Spinal cord (tissue), 10 donors: ENCODE data around the gene MTHFSD. TPM values are rescaled to one million over a fixed set of nuclear protein-coding genes. Genes with fewer than 3 reads are reported as not detected.

ENCODE experiments used
- DNase-seq, 6 donors: peaks; one replicate each; pipeline versions ENCODE4 v3.0.0 to v3.0.0-alpha.2; 2013 to 2015; ENCODE audit warnings: low spot score in 6 of 6, low read depth in 4 of 6
- H3K27ac ChIP-seq: one replicate; pipeline ENCODE4 v1.5.1; 2013; ENCODE audit warnings: low read depth, low read length, control low read depth
- H3K27me3 ChIP-seq: one replicate; pipeline ENCODE4 v1.6.1; 2013; ENCODE audit warnings: low read length; ENCODE audit not compliant: control insufficient read depth, insufficient read depth
- H3K36me3 ChIP-seq: one replicate; pipeline ENCODE4 v1.6.1; 2013; ENCODE audit warnings: low read length; ENCODE audit not compliant: control insufficient read depth, insufficient read depth
- H3K4me1 ChIP-seq: one replicate; pipeline ENCODE4 v1.6.1; 2013; ENCODE audit warnings: low read length; ENCODE audit not compliant: control insufficient read depth, insufficient read depth
- H3K4me3 ChIP-seq: one replicate; pipeline ENCODE4 v1.5.1; 2013; ENCODE audit warnings: low read depth, low read length, control low read depth
- H3K9me3 ChIP-seq: one replicate; pipeline ENCODE4 v1.6.1; 2013; ENCODE audit warnings: low read length; ENCODE audit not compliant: control insufficient read depth, insufficient read depth
- WGBS: methylation state at CpG from one replicate; pipeline ENCODE4 v1.1.5; 2013; ENCODE audit warnings: missing lambda C conversion rate; ENCODE audit not compliant: insufficient coverage; 5-methylcytosine and 5-hydroxymethylcytosine counted together
- polyA plus RNA-seq, 2 donors: library from polyadenylated mRNA; unstranded; fragments of 120-200 nt; gene quantifications; one replicate each; pipeline ENCODE4 v1.2.1, GENCODE V29; 2013; ENCODE audit not compliant: insufficient read length in 2 of 2
- total RNA-seq, 2 donors: library from RNA; depleted of rRNA in 1 of 2; stranded (reverse); fragments of 120-200 nt in 1 of 2; fragments of >200 nt in 1 of 2; gene quantifications; one replicate each; pipeline versions ENCODE4 v1.2.3 to v1.2.4, GENCODE V29; 2013 to 2014
- donor health status: healthy.

Gene MTHFSD
- total and polyA plus RNA-seq, 4 donors: 16.2 to 20.6 (median 19.5) TPM

DNA sequence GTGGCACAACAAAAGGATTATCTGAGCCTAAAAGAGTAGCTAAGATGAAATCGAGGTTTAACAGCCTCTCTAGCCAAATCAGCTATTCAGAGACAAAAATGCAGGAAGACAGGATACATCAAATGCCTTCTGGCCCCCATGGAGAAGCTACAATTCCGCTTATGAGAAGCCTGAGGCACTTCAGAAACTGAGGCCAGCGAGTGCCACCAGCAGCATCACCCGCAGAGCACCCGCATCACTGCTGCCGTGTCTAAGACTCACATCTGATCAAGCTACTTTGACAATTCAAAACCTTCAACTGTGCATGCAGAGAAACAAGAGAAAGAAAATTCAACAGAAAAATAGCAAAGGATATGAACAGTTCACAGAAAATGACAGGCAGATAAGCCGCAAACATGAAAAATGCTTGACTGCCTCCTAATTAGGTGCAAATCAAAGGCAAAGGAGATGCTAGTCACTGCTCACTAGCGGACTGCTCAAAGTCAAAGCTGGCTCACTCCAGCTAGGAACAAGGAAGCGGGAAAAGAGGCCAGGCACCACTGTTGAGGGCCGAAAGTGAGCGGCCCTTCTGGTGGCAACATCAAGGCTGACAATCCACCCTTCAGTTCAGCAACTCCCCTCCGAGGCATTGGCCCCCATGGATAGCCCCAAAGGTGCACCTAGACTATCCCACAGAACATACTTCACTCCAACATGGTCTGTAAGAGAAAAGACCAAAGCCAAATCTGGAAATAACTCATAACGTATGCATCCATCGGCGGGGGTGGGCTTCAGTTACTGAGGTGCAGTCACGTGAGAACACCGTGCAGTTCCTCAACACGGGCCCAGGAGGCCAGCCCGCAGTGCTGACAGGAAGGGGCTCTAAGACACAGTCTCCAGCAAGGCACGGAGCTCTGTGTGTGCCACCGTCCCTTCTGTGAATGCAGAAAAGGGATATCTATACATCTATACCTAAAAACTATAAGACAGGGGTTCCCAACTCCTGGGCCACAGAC is 12.0 kb downstream of the MTHFSD start:
- Histone ChIP-seq H3K27ac (no peak overlapping the region), H3K4me3 (no peak overlapping the region), H3K4me1 (peaks cover 2% of the 10 kb centered on the region), H3K9me3 (no peaks in the 10 kb centered on the region), H3K36me3 (peaks cover 56% of the 10 kb centered on the region), H3K27me3 (no peaks in the 10 kb centered on the region)
- 89% methylated on average over 17 of the region's 21 CpGs for WGBS
- DNase-seq: no peak

DNA sequence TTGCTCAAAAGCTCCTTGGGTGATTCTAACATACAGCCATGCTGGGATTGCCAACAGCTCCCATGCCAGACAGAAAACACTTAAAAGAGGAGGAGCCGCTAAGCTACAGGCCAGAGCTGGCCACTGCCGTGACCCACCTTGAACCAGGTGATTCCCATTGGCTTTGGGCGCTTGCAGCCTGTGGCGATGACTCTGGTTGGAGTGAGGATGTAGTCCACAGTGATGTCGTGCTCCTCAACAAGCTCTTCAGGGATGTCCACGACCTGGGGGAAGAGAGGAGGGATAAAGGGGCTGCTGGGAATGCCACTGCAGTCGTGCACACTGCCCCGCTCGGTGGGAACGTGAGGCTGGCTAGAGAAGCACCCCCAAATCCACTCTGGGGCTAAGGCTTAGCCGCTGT is 13.5 kb downstream of the MTHFSD start:
- no peak for DNase-seq
- 97% methylated on average over 11 of the region's 11 CpGs for WGBS
- no peak overlapping the region for H3K4me3 ChIP-seq
- H3K4me1 ChIP-seq: peaks cover 6% of the 10 kb centered on the region
- no peak overlapping the region for H3K27ac ChIP-seq
- no peaks in the 10 kb centered on the region for H3K9me3 ChIP-seq
- no peaks in the 10 kb centered on the region for H3K27me3 ChIP-seq
- peaks cover 55% of the 10 kb centered on the region for H3K36me3 ChIP-seq

DNA sequence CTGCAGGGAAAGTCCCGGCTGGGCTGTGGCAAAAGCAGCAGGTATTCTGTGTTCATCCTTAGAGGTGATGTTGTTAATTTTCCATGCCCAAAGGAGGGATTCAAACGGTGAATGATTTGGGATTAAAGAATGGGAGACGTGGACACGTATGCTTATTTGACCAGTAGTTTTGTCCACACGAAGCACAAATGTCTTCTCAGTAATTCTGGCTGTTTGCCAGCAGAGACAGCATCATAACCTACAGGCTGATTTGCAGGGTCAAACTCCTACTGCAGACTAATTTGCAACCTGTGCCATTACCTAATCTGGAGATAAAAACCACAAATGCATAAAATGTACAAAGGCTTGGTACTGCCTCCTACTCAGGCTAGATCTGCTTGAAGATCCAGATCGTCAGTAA is 14.1 kb downstream of the MTHFSD start:
- peaks cover 60% of the 10 kb centered on the region for H3K36me3 ChIP-seq
- no peaks in the 10 kb centered on the region for H3K27me3 ChIP-seq
- H3K9me3 ChIP-seq: no peaks in the 10 kb centered on the region
- WGBS: 87% methylated on average over 5 of the region's 6 CpGs
- DNase-seq: no peak
- H3K4me1 ChIP-seq: peaks cover 6% of the 10 kb centered on the region
- no peak overlapping the region for H3K27ac ChIP-seq
- H3K4me3 ChIP-seq: no peak overlapping the region

DNA sequence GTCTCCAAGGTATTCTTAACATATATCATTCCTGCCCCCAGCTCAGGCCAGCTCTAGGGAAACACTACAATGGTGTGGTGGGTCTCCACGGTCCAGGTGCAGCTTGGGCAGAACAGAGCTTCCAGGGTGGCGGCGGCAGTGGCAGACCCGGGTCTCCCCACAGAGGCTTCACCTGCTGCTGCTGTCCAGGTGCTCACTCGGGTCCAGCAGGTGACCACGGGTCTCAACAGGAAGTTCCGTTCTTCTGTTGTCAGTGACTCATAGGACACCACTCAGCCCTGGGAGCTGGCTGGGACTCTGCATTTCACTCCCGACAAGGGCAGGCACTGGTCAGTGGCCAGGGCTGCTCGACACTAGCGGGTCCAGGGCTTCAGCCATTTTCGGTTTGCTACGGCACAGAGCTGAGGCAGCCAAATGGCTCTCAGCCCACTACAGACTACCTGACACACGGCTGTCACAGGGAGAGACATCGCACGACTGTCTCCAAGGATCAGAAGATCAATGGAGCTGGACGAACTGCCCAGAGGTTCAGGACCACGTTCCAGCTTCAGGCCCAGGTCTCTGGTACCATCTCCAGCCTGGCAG is 16.7 kb downstream of the MTHFSD start:
- H3K9me3 ChIP-seq: no peaks in the 10 kb centered on the region
- H3K27ac ChIP-seq: no peak overlapping the region
- WGBS: 96% methylated on average over 17 of the region's 17 CpGs
- no peaks in the 10 kb centered on the region for H3K27me3 ChIP-seq
- peaks cover 56% of the 10 kb centered on the region for H3K36me3 ChIP-seq
- H3K4me3 ChIP-seq: no peak overlapping the region
- H3K4me1 ChIP-seq: peaks cover 11% of the 10 kb centered on the region
- DNase-seq: no peak

DNA sequence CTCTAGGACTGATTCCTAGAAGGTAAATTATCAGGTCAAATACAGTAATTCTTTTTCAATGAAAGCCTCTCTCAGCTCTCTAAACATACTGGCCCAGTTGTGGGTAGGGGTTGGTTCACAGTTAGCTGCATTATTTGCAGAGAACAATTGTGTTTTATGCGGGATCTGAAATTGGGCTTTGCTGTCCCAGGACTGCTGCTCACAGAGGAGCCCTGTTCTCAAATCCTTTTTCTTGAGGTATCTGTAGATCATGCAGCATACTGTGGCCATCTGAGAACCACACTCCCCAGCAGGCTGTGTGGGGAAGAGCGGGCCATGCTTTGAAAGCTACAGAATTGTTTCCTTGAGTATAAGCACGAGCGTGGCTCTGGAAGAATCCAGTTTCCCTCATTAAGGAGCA is 17.5 kb downstream of the MTHFSD start:
- peaks cover 54% of the 10 kb centered on the region for H3K36me3 ChIP-seq
- H3K4me3 ChIP-seq: no peak overlapping the region
- H3K27ac ChIP-seq: no peak overlapping the region
- DNase-seq: no peak
- WGBS: 89% methylated on average over 4 of the region's 4 CpGs
- H3K9me3 ChIP-seq: no peaks in the 10 kb centered on the region
- H3K27me3 ChIP-seq: no peaks in the 10 kb centered on the region
- peaks cover 11% of the 10 kb centered on the region for H3K4me1 ChIP-seq

DNA sequence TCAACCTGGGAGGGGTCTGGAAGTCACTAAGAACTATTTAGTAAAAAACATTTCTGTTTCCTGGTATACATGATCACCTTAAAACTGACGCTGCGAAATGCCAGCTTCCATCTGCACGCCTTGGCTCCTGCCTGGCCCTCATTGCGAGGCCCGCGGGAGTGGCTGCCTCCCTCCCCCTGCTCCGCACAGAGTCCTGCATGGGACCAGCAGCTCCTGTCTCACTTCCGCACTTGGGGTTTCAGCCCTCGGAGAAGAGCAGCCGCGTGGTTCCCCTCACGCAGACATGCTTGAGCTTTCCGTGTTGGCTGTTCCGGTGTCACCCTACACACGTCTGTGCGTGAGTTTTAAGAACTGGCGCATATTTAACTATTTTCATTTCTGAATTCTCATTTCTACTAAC is 18.4 kb downstream of the MTHFSD start:
- no peak overlapping the region for H3K4me3 ChIP-seq
- H3K27ac ChIP-seq: no peak overlapping the region
- no peaks in the 10 kb centered on the region for H3K9me3 ChIP-seq
- DNase-seq: no peak
- no peaks in the 10 kb centered on the region for H3K27me3 ChIP-seq
- peaks cover 57% of the 10 kb centered on the region for H3K36me3 ChIP-seq
- peaks cover 15% of the 10 kb centered on the region for H3K4me1 ChIP-seq
- 98% methylated on average over 17 of the region's 17 CpGs for WGBS

DNA sequence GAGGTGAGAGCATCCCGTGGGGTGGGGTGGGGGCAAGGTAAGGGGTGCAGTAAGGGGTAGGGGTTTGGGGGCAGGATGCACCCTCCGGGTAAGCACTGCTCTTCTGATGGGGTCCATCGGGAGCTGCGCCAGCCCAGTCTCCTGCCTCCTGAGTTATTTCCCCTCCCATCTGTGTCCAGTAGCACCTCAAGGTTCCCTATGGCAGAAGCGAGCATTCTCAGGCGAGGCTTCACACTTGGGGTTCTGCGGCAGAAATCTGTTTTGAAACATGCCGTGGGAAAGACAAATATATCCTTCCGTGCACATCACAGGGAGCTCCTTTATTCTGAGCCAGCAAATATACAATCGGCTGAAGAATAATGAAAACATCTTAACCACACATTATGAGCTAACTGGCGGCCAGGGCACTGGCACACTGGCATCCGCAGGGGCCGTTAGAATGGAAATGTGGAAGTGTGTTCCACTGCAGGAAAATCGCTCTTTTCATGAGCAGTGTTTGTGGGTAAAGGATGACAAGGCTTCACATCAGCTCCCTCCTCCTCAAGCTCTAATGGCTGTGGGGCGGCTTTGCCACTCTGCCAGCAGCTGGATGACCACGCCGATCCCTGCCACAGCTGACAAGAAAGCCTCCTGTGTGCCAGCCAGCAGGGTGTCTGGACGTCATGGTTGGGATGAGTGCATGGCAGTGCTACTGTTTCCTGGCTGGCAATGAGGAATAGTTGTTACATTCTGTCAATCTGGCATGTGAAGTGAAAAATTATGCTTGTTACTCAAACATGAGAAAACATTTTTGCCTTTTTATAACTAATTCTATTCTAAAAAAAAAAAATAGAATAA is 20.0 kb downstream of the MTHFSD start:
- DNase-seq: peak in 2 of 6 donors; percentile 25 to 75
- no peaks in the 10 kb centered on the region for H3K9me3 ChIP-seq
- peaks cover 31% of the 10 kb centered on the region for H3K4me1 ChIP-seq
- H3K27me3 ChIP-seq: no peaks in the 10 kb centered on the region
- no peak overlapping the region for H3K27ac ChIP-seq
- peaks cover 53% of the 10 kb centered on the region for H3K36me3 ChIP-seq
- 66% methylated on average over 12 of the region's 18 CpGs for WGBS
- no peak overlapping the region for H3K4me3 ChIP-seq

DNA sequence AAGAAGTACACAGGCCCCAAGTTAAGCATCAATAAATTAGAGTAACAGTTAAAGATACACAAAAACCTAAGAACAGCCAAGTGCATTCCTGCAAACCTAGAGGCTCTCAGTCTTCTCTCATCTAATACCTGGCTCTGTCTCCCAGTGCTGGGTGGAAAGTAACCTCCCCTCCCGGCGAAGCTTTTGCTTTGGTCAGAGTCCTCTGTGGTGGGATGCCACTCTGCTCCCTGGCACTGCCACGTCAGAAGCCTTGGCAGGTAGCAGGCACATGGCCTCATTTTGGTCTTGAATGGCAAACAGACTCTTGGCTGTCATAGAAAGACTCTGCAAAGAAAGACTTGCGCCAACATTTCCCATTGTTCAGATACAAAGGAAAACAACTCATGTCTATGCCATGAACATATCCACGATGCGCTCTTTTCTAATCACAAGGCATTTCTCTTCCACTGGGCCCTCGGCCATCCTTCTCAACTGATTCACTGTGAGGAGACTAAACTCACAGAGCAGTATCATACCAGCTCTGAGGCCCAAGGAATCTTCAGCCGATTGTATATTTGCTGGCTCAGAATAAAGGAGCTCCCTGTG is 21.2 kb downstream of the MTHFSD start:
- H3K27me3 ChIP-seq: no peaks in the 10 kb centered on the region
- H3K4me1 ChIP-seq: peaks cover 32% of the 10 kb centered on the region
- H3K36me3 ChIP-seq: peaks cover 49% of the 10 kb centered on the region
- no peaks in the 10 kb centered on the region for H3K9me3 ChIP-seq
- WGBS: 57% methylated on average over 7 of the region's 8 CpGs
- no peak overlapping the region for H3K27ac ChIP-seq
- DNase-seq: no peak
- H3K4me3 ChIP-seq: no peak overlapping the region

DNA sequence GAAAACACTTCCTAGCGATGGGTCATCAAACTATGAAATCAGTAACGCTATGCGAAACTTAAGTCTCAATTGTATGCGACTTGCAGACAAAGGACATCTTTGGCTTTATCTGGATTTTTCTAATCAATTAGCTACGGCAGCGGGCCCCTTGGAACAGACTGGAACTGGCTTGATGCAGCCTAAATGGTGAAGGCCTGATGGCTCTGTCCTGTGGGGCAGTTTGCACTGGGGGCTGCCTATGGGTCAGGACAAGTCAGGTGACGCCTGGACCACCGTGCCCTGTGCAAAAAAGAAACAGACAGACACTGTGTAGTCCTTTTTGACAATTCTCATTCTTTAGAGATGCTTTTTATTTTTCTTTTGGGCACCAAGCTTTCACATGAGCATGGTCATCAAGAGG is 22.0 kb downstream of the MTHFSD start:
- peaks cover 48% of the 10 kb centered on the region for H3K36me3 ChIP-seq
- WGBS: 89% methylated on average over 8 of the region's 8 CpGs

More for the DNA sequence above, 22.0 kb downstream of the MTHFSD start:
- Histone ChIP-seq H3K9me3 (no peaks in the 10 kb centered on the region), H3K4me3 (no peak overlapping the region), H3K4me1 (peaks cover 31% of the 10 kb centered on the region), H3K27me3 (no peaks in the 10 kb centered on the region), H3K27ac (no peak overlapping the region)
- DNase-seq: no peak
